Non-pigmented ciliary epithelial cell (primary cell): ENCODE data around the gene NR1D1.

Experiments used
- DNase-seq: peaks from one replicate; pipeline ENCODE4 v3.0.0-alpha.2; 2010; ENCODE audit warnings: low read depth

Gene NR1D1

DNA sequence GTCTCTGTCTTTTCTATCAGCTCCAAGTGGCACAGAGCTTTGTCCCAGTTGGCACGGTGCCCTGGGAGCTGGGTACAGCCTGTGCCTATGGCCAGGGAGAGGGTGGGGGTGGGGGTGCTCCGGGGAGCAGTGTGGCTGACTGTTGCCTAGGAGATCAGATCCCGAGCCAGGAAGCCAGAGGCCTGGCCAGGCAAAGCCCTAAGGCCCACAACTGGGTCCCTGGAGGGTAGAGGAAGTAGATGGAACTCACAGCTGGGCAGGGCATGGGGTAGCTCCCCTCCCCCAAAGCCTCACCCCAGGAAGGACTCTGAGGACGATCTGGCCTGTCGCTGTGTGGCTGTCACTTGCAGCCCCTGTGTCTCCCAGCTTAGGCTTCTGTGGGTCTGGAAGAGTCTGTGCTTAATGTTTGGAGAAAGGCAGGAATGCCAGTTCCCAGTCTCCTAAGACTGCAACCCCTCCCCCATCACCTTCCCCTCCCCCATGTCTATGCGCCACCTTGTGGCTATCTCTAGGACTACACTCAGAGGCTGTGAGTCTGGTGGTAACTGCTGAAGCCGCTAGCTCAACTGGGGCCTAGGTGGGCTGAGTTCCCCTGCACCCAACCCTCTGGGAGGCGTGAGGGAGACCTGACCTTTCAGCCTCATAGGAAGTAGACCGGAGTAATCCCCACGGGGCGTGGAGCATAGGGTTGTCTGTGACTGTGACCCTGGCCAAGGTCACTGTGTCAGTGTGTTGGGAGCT lies 25.0 kb downstream of the NR1D1 start:
- no peak for DNase-seq

DNA sequence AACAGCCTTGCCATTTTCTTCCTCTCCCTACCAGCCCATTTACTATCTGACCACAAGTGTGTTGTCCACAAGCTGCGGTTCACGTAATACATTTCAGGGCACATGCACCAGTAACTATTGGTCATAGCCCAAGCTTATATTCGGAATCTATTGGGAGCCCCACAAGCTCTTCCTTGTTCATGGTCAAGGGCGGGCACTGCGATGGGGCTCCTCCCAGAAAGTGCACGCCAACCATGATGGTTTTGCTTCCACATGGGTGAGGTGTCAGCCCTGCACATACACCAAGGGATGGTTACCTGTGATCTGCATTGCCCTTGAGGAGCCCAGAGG lies 25.6 kb downstream of the NR1D1 start:
- no peak for DNase-seq

DNA sequence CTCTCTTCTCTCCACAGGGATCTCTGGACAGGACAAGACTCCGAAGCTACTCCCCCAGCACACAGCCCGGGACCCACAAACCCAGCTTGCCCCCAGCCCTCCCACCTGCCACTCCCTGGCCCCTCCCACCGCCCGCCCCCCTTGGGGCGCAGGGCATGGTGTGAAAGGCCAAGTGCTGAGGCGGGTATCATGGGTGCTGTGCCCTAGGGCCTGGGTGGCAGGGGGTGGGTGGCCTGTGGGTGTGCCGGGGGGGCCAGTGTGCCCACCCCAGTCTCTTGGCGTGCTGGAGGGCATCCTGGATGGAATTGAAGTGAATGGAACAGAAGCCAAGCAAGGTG lies 26.2 kb downstream of the NR1D1 start:
- DNase-seq = no peak

DNA sequence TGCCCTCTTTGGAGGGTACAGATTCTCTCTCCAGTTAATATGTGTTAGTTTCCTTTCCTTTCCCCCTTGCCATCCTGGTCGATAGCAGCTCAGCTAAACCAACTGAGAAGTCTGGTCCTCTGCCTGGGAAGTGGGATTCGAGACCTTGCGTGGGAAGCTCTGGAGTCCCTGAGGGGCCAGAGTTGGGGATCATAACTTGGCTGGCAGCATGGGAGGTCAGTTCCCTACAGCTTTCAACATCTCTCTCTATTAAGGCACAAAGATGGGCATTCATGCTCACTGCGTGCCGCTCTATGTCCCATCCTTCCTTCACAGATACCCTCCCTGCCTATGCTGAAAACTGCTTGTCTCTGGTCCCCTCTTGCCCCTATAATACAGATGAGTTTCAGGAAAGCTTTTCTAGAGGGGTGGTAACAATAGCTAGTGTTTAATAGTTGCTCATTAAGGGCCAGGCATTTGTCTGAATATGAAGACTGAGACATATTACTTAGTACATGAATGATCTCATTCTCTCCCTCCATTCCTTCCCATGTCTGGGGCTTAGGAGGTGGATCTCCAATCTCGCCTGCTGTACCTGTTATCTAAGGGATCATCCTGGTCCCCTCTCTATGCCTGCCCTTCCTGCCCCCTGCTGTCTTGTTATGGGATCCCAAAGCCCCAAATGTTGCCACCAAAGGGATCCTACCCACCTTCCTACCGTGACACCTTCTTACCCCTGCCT lies 26.8 kb downstream of the NR1D1 start:
- no peak for DNase-seq

DNA sequence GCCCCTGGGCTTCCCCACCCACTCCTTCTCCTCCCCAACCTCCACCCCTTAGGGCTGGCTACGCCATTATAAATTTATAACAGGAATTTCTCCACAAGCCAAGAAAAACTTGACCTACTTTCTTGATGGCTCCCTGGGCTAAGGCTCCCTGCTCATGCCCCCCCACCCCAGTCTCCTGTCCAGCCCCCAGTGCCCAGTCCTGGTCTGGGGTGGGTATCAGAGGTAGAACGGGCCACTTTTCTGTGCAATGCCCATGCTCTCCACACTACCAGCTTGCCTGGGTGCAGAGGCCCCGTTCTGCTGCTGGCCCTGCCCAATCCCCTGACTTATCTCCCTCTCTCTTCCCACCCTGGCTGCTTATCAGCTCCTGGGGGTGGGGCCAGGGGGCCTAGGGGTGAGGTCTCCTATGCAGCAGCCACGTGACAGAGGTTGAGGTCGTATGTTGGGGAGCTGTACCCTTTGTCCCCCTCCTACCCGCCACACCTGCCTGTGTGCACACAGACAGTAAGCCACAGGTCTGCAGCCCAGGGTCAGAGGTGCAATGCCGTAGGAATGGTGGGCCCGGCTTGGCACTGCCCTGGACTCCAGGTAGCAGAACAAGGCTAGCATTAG lies 27.5 kb downstream of the NR1D1 start:
- DNase-seq = no peak

DNA sequence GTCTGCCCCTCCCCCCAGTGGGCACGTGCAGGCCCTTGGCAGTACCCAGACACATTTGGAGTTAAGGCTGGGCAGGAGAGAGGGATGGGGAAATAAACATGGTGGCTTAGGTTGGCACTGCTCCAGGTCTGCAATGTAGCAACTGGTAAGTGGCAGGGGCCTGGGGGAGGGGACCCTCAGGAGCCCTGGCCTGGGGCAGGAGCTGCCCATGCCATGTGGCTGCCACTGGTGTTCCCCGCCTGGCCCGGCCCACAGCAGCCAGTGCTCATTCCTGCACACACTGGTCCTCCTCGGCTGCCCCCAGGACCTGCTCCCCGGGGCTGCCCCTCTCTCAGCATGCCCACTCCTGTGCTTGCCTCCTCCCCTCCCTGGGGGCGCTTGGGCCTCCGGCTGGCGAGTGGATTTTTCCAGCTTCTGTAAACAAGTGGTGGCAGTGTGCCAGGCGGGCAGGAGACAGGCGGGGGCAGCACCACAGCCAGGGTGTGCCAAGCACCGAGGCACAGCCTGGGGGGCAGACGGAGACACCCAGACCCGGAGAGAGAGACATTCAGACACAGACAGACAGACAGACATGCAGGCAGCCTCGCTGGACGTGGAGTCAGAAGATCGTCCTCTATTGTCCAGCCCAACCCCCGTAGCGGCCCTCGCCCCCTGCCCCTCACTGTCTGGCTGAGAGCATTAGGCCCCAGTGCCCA lies 28.2 kb downstream of the NR1D1 start:
- no peak for DNase-seq

DNA sequence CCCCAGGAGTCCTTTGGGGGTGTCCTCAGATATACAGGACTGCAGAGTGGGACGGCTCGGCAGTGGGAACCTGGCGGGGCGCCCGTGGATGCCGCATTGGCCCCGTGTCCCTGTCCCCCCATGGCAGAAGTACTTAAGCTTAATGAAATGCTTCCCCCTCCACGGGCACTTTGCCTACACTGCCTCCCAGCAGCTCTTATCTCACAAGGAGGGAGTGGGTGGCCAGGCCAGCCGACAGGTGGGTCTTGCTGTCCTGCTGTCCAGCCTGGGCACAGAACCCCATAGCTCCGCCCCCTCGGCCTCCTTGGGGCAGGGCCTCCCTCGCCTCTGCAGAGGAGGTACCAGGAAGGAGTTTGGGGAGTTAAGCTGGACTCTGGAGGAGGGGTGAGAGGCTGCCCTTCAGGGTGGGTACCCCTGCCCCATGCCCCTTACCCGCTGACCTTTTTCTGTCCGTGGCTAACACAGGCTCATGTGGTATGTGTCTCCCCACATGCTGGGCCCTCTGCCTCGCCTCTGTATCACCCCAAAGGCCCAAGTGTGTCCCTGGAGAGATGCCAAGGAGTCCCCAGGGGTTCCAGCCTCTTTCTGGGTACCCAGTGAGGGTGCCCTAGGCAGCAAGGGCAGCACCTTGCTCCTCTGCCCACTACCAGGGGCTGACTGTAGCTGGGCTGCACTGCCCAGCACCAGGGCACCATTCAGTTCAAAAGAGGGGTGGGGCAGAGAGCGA lies 28.9 kb downstream of the NR1D1 start:
- no peak for DNase-seq

DNA sequence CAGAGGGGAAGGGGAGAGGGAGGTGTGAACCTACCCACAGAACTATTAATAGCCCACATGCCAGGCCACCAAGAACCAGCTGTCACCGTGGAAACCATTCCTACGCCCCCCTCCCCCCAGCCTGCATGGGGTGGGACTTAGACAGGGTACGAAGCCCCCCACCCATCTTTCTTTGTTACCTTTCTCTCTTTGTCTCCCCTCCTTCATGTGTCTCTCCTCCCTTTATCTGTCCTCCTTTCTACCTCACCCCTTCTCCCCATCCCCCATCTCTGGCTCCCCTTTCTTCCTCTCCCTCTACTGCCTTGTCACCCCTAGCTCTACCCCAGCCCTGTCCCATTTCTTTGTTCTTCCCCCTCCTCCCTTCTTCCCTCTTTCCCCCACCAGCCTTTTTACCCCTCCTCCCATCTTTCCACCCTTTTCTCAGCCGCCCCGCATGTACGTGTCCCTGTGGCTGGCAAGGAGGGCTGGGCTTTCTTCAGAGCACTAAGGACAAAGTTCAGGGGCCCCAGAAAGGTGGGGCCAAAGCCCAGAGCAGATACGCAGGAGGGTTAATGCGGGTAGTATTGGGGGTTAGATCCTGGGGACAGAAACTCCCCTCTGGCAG lies 29.6 kb downstream of the NR1D1 start:
- DNase-seq = no peak

DNA sequence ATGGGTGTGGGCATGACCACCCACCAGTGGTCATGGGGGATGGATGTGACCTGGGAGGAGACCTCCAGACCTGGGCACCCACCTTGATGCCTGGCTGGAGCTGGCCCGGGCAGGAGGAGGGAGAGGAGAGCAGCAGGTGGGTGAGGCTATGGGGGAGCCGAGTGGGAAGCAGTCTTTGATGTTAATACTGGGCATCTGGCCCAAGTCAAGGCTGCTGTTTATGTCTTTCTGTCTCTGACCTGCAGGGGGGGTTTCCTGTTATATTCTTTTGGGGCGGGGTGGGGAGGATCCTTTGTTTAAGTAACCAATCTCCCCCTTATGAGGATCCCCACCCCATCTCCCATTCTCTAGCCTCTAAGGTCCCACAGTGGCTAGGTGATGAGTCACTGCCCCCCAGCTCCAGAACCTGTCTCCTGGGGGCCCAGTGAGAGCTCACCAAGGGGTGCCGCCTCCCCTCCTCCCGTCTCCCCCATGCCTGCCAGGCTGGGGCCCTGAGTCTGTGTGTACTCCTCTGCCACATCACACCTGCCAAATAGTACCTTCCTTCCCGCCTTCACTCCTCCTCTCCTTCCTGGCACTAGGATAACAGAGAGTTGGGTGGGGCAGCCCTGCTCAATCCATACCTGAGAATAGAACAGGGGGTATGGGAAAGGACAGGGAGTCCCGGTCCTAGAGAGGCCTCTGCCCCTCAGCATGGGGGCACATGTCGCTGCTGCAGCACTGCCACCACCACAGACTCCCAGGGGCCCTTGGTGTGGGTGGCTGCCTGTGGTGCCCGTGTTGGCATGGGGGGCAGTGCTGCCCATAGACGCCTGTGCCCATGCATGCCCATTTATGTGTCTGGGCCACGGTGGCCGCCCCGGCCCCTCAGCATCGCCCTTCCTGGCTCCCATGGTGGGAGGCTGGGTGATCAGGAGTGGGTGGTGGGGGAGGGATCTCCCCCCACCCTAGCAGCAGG lies 30.4 kb downstream of the NR1D1 start:
- DNase-seq = no peak

DNA sequence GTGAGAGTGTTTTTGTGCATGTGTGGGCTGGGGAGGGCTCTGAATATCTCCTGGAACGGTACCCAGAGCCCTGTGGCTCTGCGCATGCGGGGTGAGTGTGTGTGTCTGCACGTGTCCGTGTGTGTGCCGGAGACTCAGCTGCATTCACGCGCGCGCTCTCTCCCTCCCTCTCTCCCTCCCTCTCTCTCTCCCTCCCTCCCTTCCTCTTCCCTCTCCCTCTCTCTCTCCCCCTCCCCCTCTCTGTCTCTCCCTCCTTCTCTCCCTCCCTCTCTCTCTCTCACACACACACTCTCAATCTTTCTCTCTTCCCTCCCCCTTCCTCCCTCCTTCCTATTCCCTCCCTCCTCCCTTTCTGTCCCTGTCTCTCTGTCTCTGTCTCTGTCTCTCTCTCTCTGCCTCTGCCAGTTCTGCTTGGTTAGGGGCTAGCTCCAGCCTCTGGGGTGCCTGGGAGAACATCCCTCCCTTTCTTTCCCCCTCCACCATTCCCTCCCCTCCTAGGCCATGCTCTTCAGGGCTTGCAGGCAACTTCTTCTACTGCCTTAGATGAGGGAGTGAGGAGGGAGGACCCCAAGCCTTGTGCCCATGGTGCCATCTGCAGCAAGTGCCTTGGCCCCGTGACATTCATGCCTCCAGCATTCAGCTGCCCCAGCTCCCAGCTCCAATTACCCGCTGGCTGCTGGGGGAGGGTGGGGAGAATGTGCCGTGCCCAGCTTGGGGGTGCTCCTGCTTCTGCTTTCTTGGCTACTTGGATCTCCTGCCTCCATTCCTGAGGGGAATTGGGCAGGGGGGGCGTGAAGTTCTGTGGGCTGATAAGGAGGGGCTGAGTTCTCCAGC lies 31.3 kb downstream of the NR1D1 start:
- no peak for DNase-seq

DNA sequence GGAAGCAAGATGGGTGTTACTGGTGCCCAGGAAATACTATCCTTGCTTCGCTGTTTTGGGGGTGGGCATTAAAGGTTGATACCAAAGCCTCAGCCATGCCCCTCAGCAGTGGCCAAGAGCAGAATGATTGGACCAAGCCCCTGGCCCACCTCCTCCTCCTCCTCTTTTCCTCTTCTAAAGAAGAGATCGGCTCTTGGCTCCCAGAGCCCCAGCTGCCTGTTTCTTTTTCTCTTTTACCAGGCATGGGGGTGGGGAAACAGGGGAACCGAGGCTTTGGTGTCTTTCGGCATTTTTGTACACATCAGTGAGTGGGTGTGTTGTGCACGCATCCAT lies 31.8 kb downstream of the NR1D1 start:
- no peak for DNase-seq

DNA sequence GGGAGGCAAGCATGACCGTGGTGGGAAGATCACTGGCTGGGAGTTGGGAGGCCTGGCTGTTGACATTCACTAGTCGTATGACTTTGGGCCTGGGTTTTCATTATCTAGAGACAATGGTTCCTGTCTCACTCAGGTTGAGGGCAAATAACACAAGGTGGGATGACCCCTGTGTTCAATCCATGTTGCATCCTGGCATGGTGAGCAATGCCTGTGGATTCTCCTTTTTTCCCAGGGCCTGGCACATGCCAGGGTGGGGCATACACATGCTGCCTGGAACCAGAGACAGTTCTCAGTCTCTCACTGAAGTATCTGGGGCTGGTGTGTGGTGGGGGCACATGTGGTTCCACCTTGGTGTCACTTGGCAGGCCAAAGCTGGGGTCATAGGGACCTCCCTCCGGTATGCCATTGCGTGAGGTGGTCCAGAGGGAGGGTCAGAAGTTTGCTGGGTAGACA lies 32.2 kb downstream of the NR1D1 start:
- no peak for DNase-seq

DNA sequence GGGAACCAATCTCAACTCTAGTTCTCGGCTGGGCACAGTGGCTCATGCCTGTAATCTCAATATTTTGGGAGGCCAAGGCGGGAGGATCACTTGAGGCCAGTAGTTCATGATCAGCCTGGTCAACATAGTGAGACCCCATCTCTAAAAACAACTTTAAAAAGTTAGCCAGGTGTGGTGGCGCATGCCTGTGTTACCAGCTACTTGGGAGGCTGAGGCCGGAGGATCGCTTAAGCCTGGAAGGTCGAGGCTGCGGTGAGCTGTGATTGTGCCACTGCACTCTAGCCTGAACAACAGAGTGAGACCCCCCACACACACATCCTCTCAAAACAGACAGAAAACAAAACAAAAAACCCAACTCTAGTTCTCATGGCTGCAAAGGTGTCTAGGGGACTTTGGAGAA lies 32.7 kb downstream of the NR1D1 start:
- DNase-seq = no peak

DNA sequence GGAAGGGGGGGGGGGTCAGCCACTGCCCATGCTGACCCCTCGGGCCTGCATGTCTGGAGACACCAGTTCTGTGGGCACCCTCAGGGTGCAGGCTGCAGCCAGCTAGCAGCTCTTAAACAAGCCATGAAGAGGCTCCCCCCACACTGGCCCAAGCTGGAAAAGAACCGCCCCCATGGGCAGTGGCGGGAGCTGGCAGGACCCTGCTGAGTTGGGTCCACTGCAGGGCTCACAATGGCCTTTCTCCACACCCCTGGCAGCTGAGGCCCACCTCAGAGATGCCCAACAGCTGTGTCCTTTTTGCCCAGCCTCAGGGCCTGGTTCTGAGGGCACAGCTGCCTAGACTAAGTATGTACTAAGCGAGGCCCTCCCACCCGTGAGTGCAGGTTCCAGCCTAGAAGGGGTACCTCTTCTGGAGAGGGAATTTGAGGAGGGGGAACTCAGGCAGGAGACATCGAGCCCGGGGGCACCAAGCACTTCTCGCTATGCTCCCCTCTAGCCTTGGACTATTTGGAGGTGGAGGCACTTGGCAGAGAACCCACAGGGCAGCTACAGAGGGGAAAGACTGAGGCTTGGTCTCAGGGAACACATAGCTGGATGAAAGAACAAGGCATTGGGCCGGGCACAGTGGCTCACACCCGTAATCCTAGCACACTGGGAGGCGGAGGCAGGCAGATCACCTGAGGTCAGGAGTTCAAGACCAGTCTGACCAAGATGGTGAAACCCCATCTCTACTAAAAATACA lies 34.4 kb downstream of the NR1D1 start:
- DNase-seq = no peak

DNA sequence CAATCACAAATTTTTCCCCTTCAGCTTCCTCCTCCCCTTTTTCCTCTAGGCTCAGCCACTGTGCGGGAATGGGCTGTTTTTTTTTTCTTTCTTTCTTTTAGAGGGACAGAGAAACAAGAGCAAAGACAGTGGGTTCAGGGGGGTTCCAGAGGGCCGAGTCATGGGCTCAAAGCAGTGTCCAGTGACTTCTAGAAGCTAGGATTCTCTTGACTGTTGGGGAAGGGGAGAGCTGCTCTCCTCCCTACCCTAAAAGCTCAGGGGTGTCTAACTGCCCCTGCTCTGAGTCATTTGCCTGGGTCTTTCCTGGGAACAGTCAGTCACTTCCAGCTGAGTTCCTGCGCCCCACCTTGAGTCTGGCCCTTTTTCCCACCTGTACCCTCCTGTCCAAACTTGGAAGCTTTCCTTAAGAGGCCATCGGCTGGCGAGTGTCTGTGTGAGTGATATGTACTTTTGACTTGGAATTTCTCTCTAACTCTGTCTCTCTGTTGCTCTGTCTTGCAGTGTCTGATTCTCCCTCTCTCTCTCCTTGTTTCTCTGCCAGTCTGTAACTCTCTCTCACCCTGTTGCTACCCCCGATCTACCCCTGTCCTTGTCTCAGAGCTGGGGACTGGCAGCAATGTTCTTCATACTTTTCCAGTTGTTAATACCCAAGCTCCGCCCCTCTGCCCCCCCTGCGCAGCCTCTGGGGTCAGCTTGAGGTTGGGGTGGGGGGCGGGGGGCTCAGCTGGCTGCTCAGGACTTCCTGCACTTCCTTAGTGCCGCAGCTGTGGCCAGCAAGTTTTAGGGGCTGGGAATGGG lies 35.2 kb downstream of the NR1D1 start:
- no peak for DNase-seq

DNA sequence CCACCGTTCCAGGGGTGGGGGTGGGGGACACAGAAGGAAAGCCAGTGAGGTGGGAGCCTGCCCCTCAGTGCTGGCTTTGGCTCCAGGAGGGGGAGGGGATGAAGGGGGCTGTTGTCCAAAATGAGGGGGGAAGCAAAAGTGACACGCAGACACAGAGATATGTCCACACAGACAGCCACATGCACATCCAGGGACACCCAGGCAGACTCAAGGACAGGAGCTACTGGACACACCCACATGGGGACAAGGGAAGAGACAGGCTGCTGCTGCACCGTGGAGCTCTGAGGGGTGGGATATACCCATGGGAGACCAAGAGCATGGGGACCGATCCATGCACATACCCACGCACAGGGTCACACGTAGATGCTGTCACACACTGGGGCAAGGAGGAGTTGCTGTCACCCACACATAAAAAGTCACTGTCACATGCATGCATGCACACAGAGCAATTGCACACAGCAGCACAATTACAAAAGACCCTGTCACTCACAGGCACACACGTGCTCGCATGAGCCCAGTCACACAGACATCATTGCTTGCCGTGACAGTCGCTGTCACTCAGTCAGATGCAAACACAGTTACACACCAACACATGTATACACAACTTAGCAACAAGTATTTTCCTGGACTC lies 36.4 kb downstream of the NR1D1 start:
- DNase-seq = no peak

DNA sequence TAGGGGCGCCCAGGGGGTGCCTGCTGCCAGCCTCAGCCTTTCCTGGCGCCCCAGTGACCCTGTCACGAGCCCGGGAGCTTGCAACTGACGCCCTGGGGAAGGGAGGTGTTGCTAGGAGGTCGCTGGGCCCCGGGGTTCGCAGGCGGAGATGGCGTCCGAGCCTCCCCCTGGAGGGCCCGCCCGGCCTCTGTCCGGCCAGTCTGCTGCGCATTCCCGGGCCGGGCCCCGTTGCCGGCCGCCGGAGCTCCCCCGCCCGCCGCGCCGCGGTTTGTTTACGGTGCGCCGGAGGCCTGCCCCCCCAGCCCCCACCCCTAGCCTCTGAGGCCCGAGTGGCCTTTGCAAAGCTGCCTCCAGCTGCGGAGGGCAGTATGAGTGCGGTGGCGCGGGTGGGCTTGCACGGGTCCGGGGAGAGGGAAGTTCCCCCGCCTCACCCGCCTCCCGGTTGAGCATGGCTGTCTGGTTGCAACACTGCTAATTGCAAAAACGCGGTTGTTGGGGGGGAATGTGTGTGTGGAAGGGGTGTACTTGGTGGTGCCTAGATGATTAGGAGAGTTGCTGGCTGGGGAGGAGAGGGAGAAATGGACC lies 37.1 kb downstream of the NR1D1 start:
- no peak for DNase-seq
